Epithelial cell of alveolus of lung (primary cell): Measurements from ENCODE around the gene USP27X. TPM values are rescaled to one million over a fixed set of nuclear protein-coding genes. Genes with fewer than 3 reads are reported as not detected.

Experiments
- total RNA-seq: library from RNA; depleted of rRNA; stranded (reverse); fragments of >200 nt; gene quantifications from 2 replicates; pipeline ENCODE4 v1.2.1, GENCODE V29; 2015

USP27X gene
- 2.6 and 3.7 TPM in 2 replicates for total RNA-seq

DNA sequence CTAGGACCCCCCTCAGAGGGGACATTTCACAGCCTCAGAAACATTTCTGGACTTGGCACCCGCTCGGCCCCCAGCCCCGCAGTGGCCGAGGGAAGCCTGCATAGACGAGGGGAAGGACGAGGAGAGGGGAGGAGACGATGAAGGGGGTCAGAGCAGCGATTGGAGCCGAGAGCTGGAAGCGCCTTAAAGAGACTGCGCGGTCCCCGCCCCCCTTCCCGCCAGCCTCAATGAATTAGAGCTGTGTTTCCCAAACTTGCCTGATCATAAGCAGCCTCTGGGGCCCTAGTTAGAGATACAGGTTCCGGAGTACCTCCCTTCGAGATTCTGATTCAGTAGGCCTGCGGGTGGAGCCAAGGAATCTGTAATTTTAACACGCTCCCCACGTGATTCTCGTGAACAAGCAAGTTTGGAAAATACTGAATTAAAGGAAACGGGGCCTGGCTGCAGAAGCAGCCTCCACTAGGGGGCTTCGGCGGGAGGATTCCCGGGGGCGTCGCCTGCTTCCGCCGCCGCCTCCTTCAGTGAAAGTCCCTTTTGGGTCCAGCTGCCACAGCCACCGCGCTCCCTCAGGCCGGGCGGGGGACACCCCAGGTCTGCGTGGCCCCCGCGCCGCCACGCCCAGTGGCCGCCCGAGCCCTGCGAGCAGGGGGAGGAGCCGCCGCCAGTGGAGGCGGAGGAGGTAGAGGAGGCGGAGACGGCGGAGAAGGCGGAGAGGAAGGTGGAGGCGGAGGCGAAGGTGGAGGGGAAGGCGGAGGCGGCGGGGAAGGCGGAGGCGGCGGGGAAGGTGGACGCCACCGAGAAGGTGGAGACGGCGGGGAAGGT lies at the start of gene USP27X:
USP27X (plus strand) TSS at position 651 of the 822 bp plus-strand sequence. CDS start 824 bp downstream, outside the sequence.

DNA sequence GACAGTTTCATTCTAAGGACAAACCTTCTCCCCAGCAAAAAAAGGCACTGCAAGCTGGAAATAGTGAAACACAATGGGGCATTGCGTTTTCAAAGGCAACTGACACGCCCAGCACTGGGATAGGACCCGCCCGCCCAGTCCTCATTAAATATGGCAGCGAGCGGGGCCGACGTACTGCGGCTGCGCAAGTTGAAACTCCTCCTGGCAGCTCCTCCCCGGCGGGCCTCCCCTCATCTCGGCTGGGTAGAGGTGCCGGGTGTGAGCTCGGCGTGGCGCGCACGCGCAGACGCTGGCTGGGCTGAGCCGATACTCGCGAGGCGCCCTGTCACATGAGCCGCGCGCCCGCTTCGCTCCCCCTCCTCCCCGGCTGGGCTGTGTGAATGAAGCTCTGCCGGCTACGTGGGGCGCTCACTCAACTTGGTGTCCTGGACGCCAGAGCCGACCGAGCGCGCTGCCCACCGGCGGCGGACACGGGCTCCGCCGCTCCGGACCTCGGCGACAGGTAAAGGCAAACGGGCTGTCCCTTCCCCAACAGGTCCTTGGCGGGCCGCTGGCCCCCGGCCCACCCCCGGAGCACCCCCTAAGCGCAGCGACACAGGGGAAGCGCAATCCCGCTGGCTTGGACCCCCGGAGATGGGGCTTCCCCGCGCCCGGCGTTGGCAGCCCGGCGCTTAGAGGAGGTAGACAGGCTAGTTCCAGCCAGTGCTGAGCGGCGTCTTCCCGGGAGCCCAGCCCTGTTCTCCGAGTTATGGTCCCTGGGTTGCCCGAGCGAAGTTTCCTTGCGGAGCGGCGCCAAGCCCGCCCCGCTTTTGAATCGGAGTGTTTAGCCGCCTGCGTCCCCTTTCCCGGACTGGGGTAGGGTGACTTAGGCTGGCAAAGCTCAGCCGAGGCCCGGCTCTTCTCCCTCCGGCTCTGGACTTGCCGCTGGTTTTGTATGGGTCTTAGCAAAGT lies 43.3 kb downstream of the USP27X start, which contains the start of gene CLCN5:
CLCN5 (plus strand) TSS at position 306 of the 951 bp plus-strand sequence. CDS start 2,703 bp downstream, outside the sequence.

Other genes starting within 250 kb of the USP27X start
- gene PAGE1, start 183.5 kb upstream of the USP27X start, total RNA-seq = not detected in 2 replicates
- gene PAGE4, start 50.2 kb upstream of the USP27X start, total RNA-seq = not detected in 2 replicates
- 1.5 and 4.4 TPM in 2 replicates for gene CLCN5, start 43.1 kb downstream of the USP27X start, total RNA-seq